Left lung (tissue), 10 donors: Measurements from ENCODE around the gene ZFYVE26. TPM values are rescaled to one million over a fixed set of nuclear protein-coding genes. Genes with fewer than 3 reads are reported as not detected.

Experiments used
- ATAC-seq: fragments of 200-7000 bp; cut with Tn5 transposase; one replicate; pipeline ENCODE4 v1.9.1; 2020; ENCODE audit warnings: moderate library complexity
- DNase-seq, 4 donors: peaks; one replicate each; pipeline ENCODE4 v3.0.0-alpha.2; 2013 to 2020
- H3K27ac ChIP-seq, 2 donors: fragments of 200-600 bp; sonication (generic) in 1 of 2; one replicate each; pipeline versions ENCODE4 v1.5.0 to v1.8.0; 2020 to 2021
- H3K27me3 ChIP-seq, 2 donors: fragments of 200-600 bp; sonication (generic) in 1 of 2; one replicate each; pipeline versions ENCODE4 v1.5.0 to v1.8.0; 2020 to 2021
- H3K36me3 ChIP-seq, 2 donors: fragments of 200-600 bp; sonication (generic) in 1 of 2; one replicate each; pipeline versions ENCODE4 v1.5.0 to v1.8.0; 2020 to 2021
- H3K4me1 ChIP-seq, 2 donors: fragments of 200-600 bp; one replicate each; pipeline ENCODE4 v1.8.0; 2021
- H3K4me3 ChIP-seq, 2 donors: fragments of 200-600 bp; sonication (generic) in 1 of 2; one replicate each; pipeline versions ENCODE4 v1.5.0 to v1.8.0; 2020 to 2021; ENCODE audit warnings: mild to moderate bottlenecking in 1 of 2
- H3K9me3 ChIP-seq, 2 donors: fragments of 200-600 bp; sonication (generic) in 1 of 2; one replicate each; pipeline versions ENCODE4 v1.5.0 to v1.8.0; 2020 to 2021
- intact Hi-C, 2 donors: fragments of 100-400 bp; cut with DNase I; formaldehyde crosslinking; loops; one replicate each; pipeline versions ENCODE4 v1.11.2 to v1.14.2; 2022
- polyA plus RNA-seq, 6 donors: library from polyadenylated mRNA; unstranded; fragments of 120-200 nt; gene quantifications; one replicate each; pipeline ENCODE4 v1.2.1, GENCODE V29; 2013; ENCODE audit not compliant: insufficient read length in 6 of 6
- total RNA-seq, 2 donors: library from RNA; stranded (reverse); fragmentation: NEBNext Ultra II Directional; extraction: Animal tissue kit (Norgen Biotek cat#: 25700); gene quantifications; one replicate each; pipeline ENCODE4 v1.2.1, GENCODE V29; 2021
- TF ChIP-seq, protein P1 (sequence below), 2 donors: fragments of 200-600 bp; sonication (generic) in 1 of 2; IDR thresholded peaks; one replicate each; pipeline versions ENCODE4 v1.5.0 to v1.8.0; 2021; ENCODE audit warnings: antibody characterized with exemption in 2 of 2
- donor health status: DM: no; HTN: yes; CAD: no.
- donor health status: DM: no; HTN: no; CAD: no.

The ZFYVE26 gene
- total and polyA plus RNA-seq, 8 donors, result 15.9 to 47.8 (median 17.7) TPM

DNA sequence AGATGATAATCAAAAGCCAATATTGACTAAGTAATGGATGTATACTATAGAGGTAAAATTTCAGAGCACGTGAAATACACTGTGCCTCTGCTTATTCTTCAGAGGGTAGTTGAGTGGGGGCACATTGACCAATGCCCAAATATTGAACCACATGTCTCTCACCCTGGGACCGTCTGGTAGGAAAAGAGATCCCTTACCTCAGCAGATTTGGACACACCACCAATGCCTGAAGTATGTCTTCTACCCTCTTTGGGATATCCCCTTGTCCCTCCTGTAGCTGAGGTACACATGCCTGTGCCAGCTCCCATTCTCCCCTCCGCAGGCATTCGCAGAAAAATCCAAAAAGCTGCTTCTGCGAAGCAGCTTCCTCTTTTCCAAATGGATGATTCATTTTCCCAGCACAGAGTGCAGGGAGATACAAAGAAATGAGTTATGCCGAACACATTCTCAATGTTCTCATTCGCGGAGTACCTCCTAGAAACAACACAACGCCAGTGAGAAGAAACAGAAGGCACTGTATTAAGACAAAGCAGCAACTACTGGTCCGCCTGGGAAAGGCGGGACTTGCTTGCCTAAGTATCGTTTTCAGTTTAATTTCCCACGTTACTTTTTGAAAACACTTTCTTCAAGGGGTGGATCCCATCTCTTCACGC lies 691 bp downstream of the ZFYVE26 start:
- intact Hi-C loops, result no loop called here
- Histone ChIP-seq H3K27ac (peak overlapping the region; percentile 81 to 84), H3K36me3 (peaks cover 0 to 25% of the 10 kb centered on the region in 2 donors), H3K4me1 (peaks cover 20 to 58% of the 10 kb centered on the region in 2 donors), H3K27me3 (no peaks in the 10 kb centered on the region), H3K9me3 (no peaks in the 10 kb centered on the region), H3K4me3 (peak overlapping the region; percentile 60 to 84)
- TF ChIP-seq, protein P1, sequence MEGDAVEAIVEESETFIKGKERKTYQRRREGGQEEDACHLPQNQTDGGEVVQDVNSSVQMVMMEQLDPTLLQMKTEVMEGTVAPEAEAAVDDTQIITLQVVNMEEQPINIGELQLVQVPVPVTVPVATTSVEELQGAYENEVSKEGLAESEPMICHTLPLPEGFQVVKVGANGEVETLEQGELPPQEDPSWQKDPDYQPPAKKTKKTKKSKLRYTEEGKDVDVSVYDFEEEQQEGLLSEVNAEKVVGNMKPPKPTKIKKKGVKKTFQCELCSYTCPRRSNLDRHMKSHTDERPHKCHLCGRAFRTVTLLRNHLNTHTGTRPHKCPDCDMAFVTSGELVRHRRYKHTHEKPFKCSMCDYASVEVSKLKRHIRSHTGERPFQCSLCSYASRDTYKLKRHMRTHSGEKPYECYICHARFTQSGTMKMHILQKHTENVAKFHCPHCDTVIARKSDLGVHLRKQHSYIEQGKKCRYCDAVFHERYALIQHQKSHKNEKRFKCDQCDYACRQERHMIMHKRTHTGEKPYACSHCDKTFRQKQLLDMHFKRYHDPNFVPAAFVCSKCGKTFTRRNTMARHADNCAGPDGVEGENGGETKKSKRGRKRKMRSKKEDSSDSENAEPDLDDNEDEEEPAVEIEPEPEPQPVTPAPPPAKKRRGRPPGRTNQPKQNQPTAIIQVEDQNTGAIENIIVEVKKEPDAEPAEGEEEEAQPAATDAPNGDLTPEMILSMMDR (IDR thresholded peaks at IDR 0.05), result no peak
- ATAC-seq, result no peak
- peak in 1 of 4 donors; percentile 16 for DNase-seq

DNA sequence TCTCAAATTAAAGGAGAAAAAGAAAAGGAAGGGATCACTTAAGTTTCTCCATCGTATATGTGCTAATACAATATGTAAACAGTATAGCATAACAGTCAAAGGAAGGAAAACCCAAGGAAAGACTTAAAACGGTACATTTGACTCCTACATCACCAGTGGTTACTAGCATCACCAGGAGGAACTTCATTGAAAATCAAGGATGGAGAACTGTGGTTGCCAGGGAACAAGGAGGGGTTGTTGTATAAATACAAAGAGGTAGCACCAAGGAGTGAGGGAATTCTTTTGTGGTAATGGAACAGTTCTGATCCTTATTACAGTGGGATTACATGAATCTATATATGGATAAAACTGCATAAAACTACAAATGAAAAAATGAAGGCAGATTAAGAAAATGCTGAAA lies 1.6 kb downstream of the ZFYVE26 start:
- no peak for ATAC-seq
- peaks cover 20 to 52% of the 10 kb centered on the region in 2 donors for H3K4me1 ChIP-seq
- H3K27ac ChIP-seq, result no peak overlapping the region
- no peaks in the 10 kb centered on the region for H3K9me3 ChIP-seq
- no peaks in the 10 kb centered on the region for H3K27me3 ChIP-seq
- intact Hi-C loops, result no loop called here
- DNase-seq, result no peak
- H3K4me3 ChIP-seq, result peak overlapping the region in 1 of 2 donors; percentile 60
- TF ChIP-seq, protein P1 (IDR thresholded peaks at IDR 0.05), result no peak
- peaks cover 0 to 33% of the 10 kb centered on the region in 2 donors for H3K36me3 ChIP-seq

DNA sequence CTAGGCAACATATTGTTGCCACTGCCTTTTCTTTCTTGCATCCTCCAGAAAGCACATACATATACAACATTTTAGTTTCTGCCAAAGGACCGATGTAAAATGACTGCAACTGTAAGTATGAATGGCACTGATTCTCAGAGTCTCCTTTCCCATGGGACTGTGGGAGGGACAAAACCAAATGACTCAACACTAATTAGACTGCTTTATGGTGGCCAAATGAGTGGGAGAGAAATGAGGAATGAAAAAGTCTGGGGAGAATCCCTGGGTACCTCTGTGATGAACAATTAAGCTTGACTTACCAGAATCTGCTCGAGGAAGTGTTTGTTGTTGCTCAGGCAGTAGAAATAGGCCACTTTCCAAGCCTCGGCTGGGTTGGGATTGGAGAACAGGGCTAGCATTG lies 10.1 kb downstream of the ZFYVE26 start:
- H3K4me1 ChIP-seq, result no peaks in the 10 kb centered on the region
- no peaks in the 10 kb centered on the region for H3K27me3 ChIP-seq
- H3K9me3 ChIP-seq, result no peaks in the 10 kb centered on the region
- no peak overlapping the region for H3K4me3 ChIP-seq
- ATAC-seq, result no peak
- peaks cover 0 to 95% of the 10 kb centered on the region in 2 donors for H3K36me3 ChIP-seq
- no peak for DNase-seq
- intact Hi-C loops, result no loop called here
- H3K27ac ChIP-seq, result no peak overlapping the region
- TF ChIP-seq, protein P1 (IDR thresholded peaks at IDR 0.05), result no peak

DNA sequence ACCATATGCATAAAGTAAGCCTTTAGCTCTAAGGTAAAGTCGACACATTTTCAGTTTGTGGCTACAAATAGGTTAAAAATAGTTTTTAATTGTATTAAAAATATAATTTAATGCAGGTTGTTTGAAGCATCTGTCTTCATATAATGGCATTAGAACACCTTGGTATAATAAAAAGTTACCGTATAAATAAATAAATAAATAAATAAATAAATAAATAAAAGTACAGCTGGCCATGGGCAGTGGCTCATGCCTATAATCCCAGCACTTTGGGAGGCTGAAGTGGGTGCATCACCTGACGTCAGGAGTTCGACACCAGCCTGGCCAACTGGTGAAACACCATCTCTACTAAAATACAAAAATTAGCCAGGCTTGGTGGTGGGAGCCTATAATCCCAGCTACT lies 15.6 kb downstream of the ZFYVE26 start:
- TF ChIP-seq, protein P1 (IDR thresholded peaks at IDR 0.05), result no peak
- ATAC-seq, result no peak
- H3K36me3 ChIP-seq, result peaks cover 0 to 100% of the 10 kb centered on the region in 2 donors
- intact Hi-C loops, result no loop called here
- H3K4me3 ChIP-seq, result no peak overlapping the region
- DNase-seq, result no peak
- H3K27ac ChIP-seq, result no peak overlapping the region
- no peaks in the 10 kb centered on the region for H3K9me3 ChIP-seq
- no peaks in the 10 kb centered on the region for H3K27me3 ChIP-seq
- H3K4me1 ChIP-seq, result no peaks in the 10 kb centered on the region

DNA sequence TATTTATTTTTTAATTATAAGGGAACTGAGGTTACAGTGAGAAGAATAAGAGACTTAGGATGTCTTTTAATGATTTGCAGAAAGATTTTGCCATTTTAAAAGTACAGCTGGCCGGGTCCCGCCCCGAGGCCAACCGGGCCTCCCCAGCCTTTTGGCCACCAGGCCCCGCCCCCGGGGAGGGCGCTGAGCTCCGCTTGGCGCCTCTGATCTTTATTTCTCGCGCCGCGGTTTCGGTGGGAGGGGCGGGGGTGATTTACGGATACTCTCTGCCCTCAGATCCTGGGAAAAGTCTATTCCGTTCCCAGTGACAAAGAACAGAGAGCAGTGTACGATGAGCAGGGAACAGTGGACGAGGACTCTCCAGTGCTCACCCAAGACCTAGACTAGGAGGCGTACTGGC lies 17.7 kb downstream of the ZFYVE26 start:
- Histone ChIP-seq H3K4me3 (no peak overlapping the region), H3K36me3 (peaks cover 0 to 100% of the 10 kb centered on the region in 2 donors), H3K27ac (no peak overlapping the region), H3K27me3 (no peaks in the 10 kb centered on the region), H3K9me3 (no peaks in the 10 kb centered on the region), H3K4me1 (no peaks in the 10 kb centered on the region)
- no peak for ATAC-seq
- intact Hi-C loops, result no loop called here
- DNase-seq, result no peak
- TF ChIP-seq, protein P1 (IDR thresholded peaks at IDR 0.05), result no peak
